Trophoblast cell (in vitro differentiated cells and primary cell): ENCODE results near the gene HIP1R.

Experiments used
- DNase-seq, 2 donors: peaks; one replicate each; pipeline ENCODE4 v3.0.0-alpha.2; 2016
- H2AFZ ChIP-seq: 2 replicates; pipeline ENCODE4 v1.6.1; 2013; ENCODE audit warnings: low read length, moderate library complexity, mild to moderate bottlenecking; ENCODE audit not compliant: insufficient read depth, poor library complexity
- H2AK5ac ChIP-seq: 2 replicates; pipeline ENCODE4 v1.6.1; 2013; ENCODE audit warnings: mild to moderate bottlenecking, low read length
- H2BK120ac ChIP-seq: 2 replicates; pipeline ENCODE4 v1.6.1; 2013; ENCODE audit warnings: low read length, mild to moderate bottlenecking, moderate library complexity; ENCODE audit not compliant: insufficient read depth, poor library complexity
- H2BK12ac ChIP-seq: 2 replicates; pipeline ENCODE4 v1.6.1; 2013; ENCODE audit warnings: mild to moderate bottlenecking, low read length, moderate library complexity
- H2BK5ac ChIP-seq: 2 replicates; pipeline ENCODE4 v1.6.1; 2013; ENCODE audit warnings: low read length, low read depth, moderate library complexity, mild to moderate bottlenecking; ENCODE audit not compliant: poor library complexity
- H3K14ac ChIP-seq: 2 replicates; pipeline ENCODE4 v1.6.1; 2013; ENCODE audit warnings: mild to moderate bottlenecking, low read length
- H3K18ac ChIP-seq: 2 replicates; pipeline ENCODE4 v1.6.1; 2013; ENCODE audit warnings: mild to moderate bottlenecking, low read length
- H3K23ac ChIP-seq: 2 replicates; pipeline ENCODE4 v1.6.1; 2013; ENCODE audit warnings: low read length
- H3K27ac ChIP-seq: 2 replicates; pipeline ENCODE4 v1.5.1; 2013; ENCODE audit warnings: low read depth, mild to moderate bottlenecking, inconsistent platforms, low read length, moderate library complexity
- H3K27me3 ChIP-seq: 2 replicates; pipeline ENCODE4 v1.6.1; 2013; ENCODE audit warnings: inconsistent platforms, mild to moderate bottlenecking, low read length, moderate library complexity; ENCODE audit not compliant: insufficient read depth
- H3K36me3 ChIP-seq, 2 experiments: 1 replicate in 1 of 2; 2 replicates in 1 of 2; pipeline ENCODE4 v1.6.1; 2013; ENCODE audit warnings: low read length in 2 of 2, mild to moderate bottlenecking in 2 of 2, moderate library complexity in 1 of 2; ENCODE audit not compliant: insufficient read depth in 2 of 2, control insufficient read depth in 1 of 2
- H3K4ac ChIP-seq: 2 replicates; pipeline ENCODE4 v1.6.1; 2013; ENCODE audit warnings: low read depth, mild to moderate bottlenecking, low read length, moderate library complexity
- H3K4me1 ChIP-seq, 2 experiments: 1 replicate in 1 of 2; 2 replicates in 1 of 2; pipeline ENCODE4 v1.6.1; 2013; ENCODE audit warnings: low read length in 2 of 2, mild to moderate bottlenecking in 2 of 2, moderate library complexity in 1 of 2; ENCODE audit not compliant: insufficient read depth in 2 of 2, control insufficient read depth in 1 of 2
- H3K4me2 ChIP-seq: 2 replicates; pipeline ENCODE4 v1.6.1; 2013; ENCODE audit warnings: inconsistent platforms, mild to moderate bottlenecking, low read length, moderate library complexity
- H3K4me3 ChIP-seq: 2 replicates; pipeline ENCODE4 v1.5.1; 2013; ENCODE audit warnings: mild to moderate bottlenecking, low read depth, low read length, inconsistent platforms
- H3K79me1 ChIP-seq: one replicate; pipeline ENCODE4 v1.6.1; 2013; ENCODE audit warnings: low read length
- H3K79me2 ChIP-seq: 2 replicates; pipeline ENCODE4 v1.6.1; 2013; ENCODE audit warnings: low read length, mild to moderate bottlenecking; ENCODE audit not compliant: control insufficient read depth, insufficient read depth, poor library complexity
- H3K9ac ChIP-seq: 2 replicates; pipeline ENCODE4 v1.6.1; 2013; ENCODE audit warnings: mild to moderate bottlenecking, low read length
- H3K9me3 ChIP-seq: 2 replicates; pipeline ENCODE4 v1.6.1; 2013; ENCODE audit warnings: low read depth, mild to moderate bottlenecking, control low read depth, inconsistent platforms, low read length; ENCODE audit not compliant: insufficient read depth
- H4K12ac ChIP-seq: 2 replicates; pipeline ENCODE4 v1.6.1; 2013; ENCODE audit warnings: low read depth, mild to moderate bottlenecking, low read length, moderate library complexity
- H4K8ac ChIP-seq: 2 replicates; pipeline ENCODE4 v1.6.1; 2013; ENCODE audit warnings: low read depth, mild to moderate bottlenecking, low read length, moderate library complexity
- H4K91ac ChIP-seq: one replicate; pipeline ENCODE4 v1.6.1; 2013; ENCODE audit warnings: low read depth, mild to moderate bottlenecking, low read length, moderate library complexity
- WGBS: extraction: QIAGEN DNeasy Blood & Tissue Kit; methylation state at CpG from one replicate; pipeline ENCODE4 v1.1.7; 2013; ENCODE audit warnings: missing lambda C conversion rate; ENCODE audit not compliant: insufficient read length, insufficient coverage; ENCODE audit errors: extremely low coverage; 5-methylcytosine and 5-hydroxymethylcytosine counted together

The HIP1R gene

GRCh38 chr12:122851820-122852219, 16.6 kb downstream of the HIP1R start:
- no peak overlapping the region for H3K23ac ChIP-seq
- H2AK5ac ChIP-seq = no peak overlapping the region
- H2BK5ac ChIP-seq = no peak overlapping the region
- H3K4me2 ChIP-seq = no peak overlapping the region
- H3K79me1 ChIP-seq = no peaks in the 10 kb centered on the region
- H3K27me3 ChIP-seq = no peaks in the 10 kb centered on the region
- H3K4ac ChIP-seq = no peak overlapping the region
- no peak overlapping the region for H3K4me3 ChIP-seq
- no peak overlapping the region for H3K9ac ChIP-seq
- no peak overlapping the region for H2BK12ac ChIP-seq
- H3K18ac ChIP-seq = no peak overlapping the region
- H2AFZ ChIP-seq = no peak overlapping the region
- no peaks in the 10 kb centered on the region for H3K79me2 ChIP-seq
- no peak overlapping the region for H3K14ac ChIP-seq
- no CpG with 5 or more reads among the region's 5 CpGs for WGBS
- no peak overlapping the region for H4K12ac ChIP-seq
- DNase-seq = no peak
- H2BK120ac ChIP-seq = no peak overlapping the region
- H4K8ac ChIP-seq = no peak overlapping the region
- no peak overlapping the region for H4K91ac ChIP-seq
- H3K27ac ChIP-seq = no peak overlapping the region
- H3K4me1 ChIP-seq = no peaks in the 10 kb centered on the region
- peaks cover 3 to 4% of the 10 kb centered on the region in 2 experiments for H3K36me3 ChIP-seq
- peaks cover 2% of the 10 kb centered on the region for H3K9me3 ChIP-seq

- no peaks in the 10 kb centered on the region for H3K79me2 ChIP-seq
- H2BK120ac ChIP-seq = no peak overlapping the region
- no peak overlapping the region for H3K9ac ChIP-seq
- no peak overlapping the region for H2AK5ac ChIP-seq
- WGBS = no CpG with 5 or more reads among the region's 18 CpGs
- H4K12ac ChIP-seq = no peak overlapping the region
- no peak overlapping the region for H3K27ac ChIP-seq
- no peaks in the 10 kb centered on the region for H3K4me1 ChIP-seq
- H3K79me1 ChIP-seq = no peaks in the 10 kb centered on the region
- DNase-seq = no peak
- no peak overlapping the region for H2BK12ac ChIP-seq
- no peak overlapping the region for H3K4me3 ChIP-seq
- no peak overlapping the region for H2AFZ ChIP-seq
- H3K36me3 ChIP-seq = peaks cover 3 to 4% of the 10 kb centered on the region in 2 experiments
- no peaks in the 10 kb centered on the region for H3K27me3 ChIP-seq
- no peak overlapping the region for H3K23ac ChIP-seq
- peaks cover 2% of the 10 kb centered on the region for H3K9me3 ChIP-seq
- H3K4me2 ChIP-seq = no peak overlapping the region
- no peak overlapping the region for H3K18ac ChIP-seq
- H3K14ac ChIP-seq = no peak overlapping the region
- H4K91ac ChIP-seq = no peak overlapping the region
- no peak overlapping the region for H4K8ac ChIP-seq
- H3K4ac ChIP-seq = no peak overlapping the region
- H2BK5ac ChIP-seq = no peak overlapping the region
These were observed 17.3 kb downstream of the HIP1R start for GRCh38 chr12:122852336-122853275.

GRCh38 chr12:122853582-122854245, 18.5 kb downstream of the HIP1R start:
- Histone ChIP-seq H3K9ac (no peak overlapping the region), H3K27me3 (no peaks in the 10 kb centered on the region), H3K79me1 (no peaks in the 10 kb centered on the region), H3K14ac (no peak overlapping the region), H3K4me3 (no peak overlapping the region), H3K4me1 (no peaks in the 10 kb centered on the region), H2AK5ac (no peak overlapping the region), H3K4ac (no peak overlapping the region), H2BK12ac (no peak overlapping the region), H4K91ac (no peak overlapping the region), H2BK120ac (no peak overlapping the region), H3K79me2 (no peaks in the 10 kb centered on the region), H2AFZ (no peak overlapping the region), H4K12ac (no peak overlapping the region), H3K18ac (no peak overlapping the region), H2BK5ac (no peak overlapping the region), H3K23ac (no peak overlapping the region), H3K4me2 (no peak overlapping the region), H3K36me3 (peaks cover 3 to 4% of the 10 kb centered on the region in 2 experiments), H3K27ac (no peak overlapping the region), H4K8ac (no peak overlapping the region), H3K9me3 (peaks cover 2% of the 10 kb centered on the region)
- WGBS = no CpG with 5 or more reads among the region's 17 CpGs
- no peak for DNase-seq

- no CpG with 5 or more reads among the region's 17 CpGs for WGBS
- H3K4me1 ChIP-seq = no peaks in the 10 kb centered on the region
- H3K27me3 ChIP-seq = no peaks in the 10 kb centered on the region
- H3K4me3 ChIP-seq = no peak overlapping the region
- H4K12ac ChIP-seq = no peak overlapping the region
- H2AFZ ChIP-seq = no peak overlapping the region
- H2AK5ac ChIP-seq = no peak overlapping the region
- H3K79me2 ChIP-seq = no peaks in the 10 kb centered on the region
- peaks cover 3 to 5% of the 10 kb centered on the region in 2 experiments for H3K36me3 ChIP-seq
- H2BK120ac ChIP-seq = no peak overlapping the region
- H3K79me1 ChIP-seq = no peaks in the 10 kb centered on the region
- H2BK5ac ChIP-seq = no peak overlapping the region
- H3K9ac ChIP-seq = no peak overlapping the region
- H3K18ac ChIP-seq = no peak overlapping the region
- no peak overlapping the region for H3K27ac ChIP-seq
- no peak overlapping the region for H3K4ac ChIP-seq
- H4K91ac ChIP-seq = no peak overlapping the region
- H3K4me2 ChIP-seq = no peak overlapping the region
- peaks cover 2% of the 10 kb centered on the region for H3K9me3 ChIP-seq
- H3K14ac ChIP-seq = no peak overlapping the region
- H2BK12ac ChIP-seq = no peak overlapping the region
- H3K23ac ChIP-seq = no peak overlapping the region
- H4K8ac ChIP-seq = no peak overlapping the region
- no peak for DNase-seq
These were observed 19.3 kb downstream of the HIP1R start for GRCh38 chr12:122854554-122854953.
